Measurements from ENCODE around the gene MGLL. TPM values are rescaled to one million over a fixed set of nuclear protein-coding genes. Genes with fewer than 3 reads are reported as not detected.

MGLL gene
- total RNA-seq, 2 experiments from 2014 or later, result 0.28 to 0.38 TPM

- no peak overlapping the region for H3K4me3 ChIP-seq (ENCODE audit: low read length)
- Mint-ChIP-seq H3K27ac (no peak overlapping the region), H3K36me3 (ENCODE audit: low read depth) (no peaks in the 10 kb centered on the region), H3K9me3 (no peaks in the 10 kb centered on the region), H3K4me3 (no peak overlapping the region), H3K27me3 (peaks cover 10% of the 10 kb centered on the region), H3K4me1 (ENCODE audit: low read depth) (no peaks in the 10 kb centered on the region)
- ChIA-PET POLR2A (no interaction called here), CTCF (no interaction called here)
- H3K27me3 ChIP-seq (ENCODE audit: control insufficient read depth in 1 of 2, insufficient read depth in 2 of 2, low read length in 2 of 2), result peaks cover 0 to 8% of the 10 kb centered on the region in 2 experiments
- DNase-seq, result no peak
- no peak overlapping the region for H3K27ac ChIP-seq (ENCODE audit: low read depth in 1 of 2, low read length in 2 of 2)
- no peaks in the 10 kb centered on the region for H3K36me3 ChIP-seq (ENCODE audit: insufficient read depth, low read length)
- no peak for TF ChIP-seq CTCF (IDR thresholded peaks at IDR 0.05)
- no peak for ATAC-seq (ENCODE audit: poor library complexity)
- H3K4me1 ChIP-seq (ENCODE audit: insufficient read depth, low read length), result no peaks in the 10 kb centered on the region
- intact Hi-C loops (cut with DNase I, micrococcal nuclease), result no loop called here
- no peaks in the 10 kb centered on the region for H3K9me3 ChIP-seq (ENCODE audit: control insufficient read depth in 1 of 2, insufficient read depth in 1 of 2, low read length in 2 of 2)
Observed at GRCh38 chr3:127848131-127849129, 26.1 kb upstream of the MGLL start.

GRCh38 chr3:127847236-127847720 is 25.0 kb upstream of the MGLL start:
- intact Hi-C loops (cut with DNase I, micrococcal nuclease), result no loop called here
- no peaks in the 10 kb centered on the region for H3K9me3 ChIP-seq (ENCODE audit: control insufficient read depth in 1 of 2, insufficient read depth in 1 of 2, low read length in 2 of 2)
- TF ChIP-seq CTCF (IDR thresholded peaks at IDR 0.05), result no peak
- ATAC-seq (ENCODE audit: poor library complexity) (no peak), DNase-seq (no peak)
- peaks cover 10% of the 10 kb centered on the region for H3K27me3 Mint-ChIP-seq
- ChIA-PET CTCF (no interaction called here), POLR2A (no interaction called here)
- no peak overlapping the region for H3K27ac Mint-ChIP-seq
- no peak overlapping the region for H3K4me3 ChIP-seq (ENCODE audit: low read length)
- H3K9me3 Mint-ChIP-seq, result no peaks in the 10 kb centered on the region
- H3K4me3 Mint-ChIP-seq, result no peak overlapping the region
- no peak overlapping the region for H3K27ac ChIP-seq (ENCODE audit: low read depth in 1 of 2, low read length in 2 of 2)
- no peaks in the 10 kb centered on the region for H3K4me1 ChIP-seq (ENCODE audit: insufficient read depth, low read length)
- peaks cover 0 to 8% of the 10 kb centered on the region in 2 experiments for H3K27me3 ChIP-seq (ENCODE audit: control insufficient read depth in 1 of 2, insufficient read depth in 2 of 2, low read length in 2 of 2)
- no peaks in the 10 kb centered on the region for H3K4me1 Mint-ChIP-seq (ENCODE audit: low read depth)
- H3K36me3 Mint-ChIP-seq (ENCODE audit: low read depth), result no peaks in the 10 kb centered on the region
- no peaks in the 10 kb centered on the region for H3K36me3 ChIP-seq (ENCODE audit: insufficient read depth, low read length)

- DNase-seq (no peak), ATAC-seq (ENCODE audit: poor library complexity) (no peak)
- H3K4me3 Mint-ChIP-seq, result no peak overlapping the region
- ChIA-PET POLR2A (no interaction called here), CTCF (no interaction called here)
- H3K27me3 Mint-ChIP-seq, result peaks cover 10% of the 10 kb centered on the region
- H3K36me3 Mint-ChIP-seq (ENCODE audit: low read depth), result no peaks in the 10 kb centered on the region
- H3K9me3 Mint-ChIP-seq, result no peaks in the 10 kb centered on the region
- no peaks in the 10 kb centered on the region for H3K4me1 ChIP-seq (ENCODE audit: insufficient read depth, low read length)
- H3K4me3 ChIP-seq (ENCODE audit: low read length), result no peak overlapping the region
- peaks cover 0 to 8% of the 10 kb centered on the region in 2 experiments for H3K27me3 ChIP-seq (ENCODE audit: control insufficient read depth in 1 of 2, insufficient read depth in 2 of 2, low read length in 2 of 2)
- no peaks in the 10 kb centered on the region for H3K9me3 ChIP-seq (ENCODE audit: control insufficient read depth in 1 of 2, insufficient read depth in 1 of 2, low read length in 2 of 2)
- no peak overlapping the region for H3K27ac ChIP-seq (ENCODE audit: low read depth in 1 of 2, low read length in 2 of 2)
- no peak for TF ChIP-seq CTCF (IDR thresholded peaks at IDR 0.05)
- no peaks in the 10 kb centered on the region for H3K36me3 ChIP-seq (ENCODE audit: insufficient read depth, low read length)
- H3K4me1 Mint-ChIP-seq (ENCODE audit: low read depth), result no peaks in the 10 kb centered on the region
- H3K27ac Mint-ChIP-seq, result no peak overlapping the region
- intact Hi-C loops (cut with DNase I, micrococcal nuclease), result no loop called here
Observed at GRCh38 chr3:127846576-127846975, 24.3 kb upstream of the MGLL start.

All from CD4-positive, alpha-beta T cell (primary cell).